HepG2 (cell line): ENCODE data around the gene TMED6. TPM values are rescaled to one million over a fixed set of nuclear protein-coding genes. Genes with fewer than 3 reads are reported as not detected.

Source experiments
- GMEB1 ChIP-seq: sonication (generic); formaldehyde crosslinking; IDR thresholded peaks from 2 replicates; pipeline ENCODE4 v1.5.1; 2020; ENCODE audit warnings: missing genetic modification reagents, mild to moderate bottlenecking, borderline replicate concordance
- POLR2AphosphoS5 ChIP-seq: IDR thresholded peaks from 2 replicates; pipeline ENCODE4 v1.6.1; 2012; ENCODE audit warnings: low read depth, low read length
- SKI ChIP-seq: fragments of 450-650 bp; IDR thresholded peaks from one replicate; pipeline ENCODE4 v1.6.1; 2018; ENCODE audit warnings: mild to moderate bottlenecking; ENCODE audit not compliant: partially characterized antibody
- U2AF1 ChIP-seq: fragments of 200-400 bp; formaldehyde crosslinking; optimal IDR thresholded peaks from 2 replicates; pipeline ENCODE3; 2017; ENCODE audit warnings: mild to moderate bottlenecking, low read depth, low read length
- ZBTB25 ChIP-seq: IDR thresholded peaks from 2 replicates; pipeline ENCODE4 v1.6.1; 2018; ENCODE audit warnings: missing genetic modification reagents
- ZBTB33 ChIP-seq: sonication (generic); formaldehyde crosslinking; IDR thresholded peaks from 2 replicates; pipeline ENCODE4 v1.4.0; 2020; ENCODE audit warnings: missing genetic modification reagents
- ZBTB42 ChIP-seq: sonication (generic); formaldehyde crosslinking; IDR thresholded peaks from 2 replicates; pipeline ENCODE4 v1.5.0; 2020; ENCODE audit warnings: mild to moderate bottlenecking, missing genetic modification reagents
- ZKSCAN1 ChIP-seq: fragments of 150-350 bp; IDR thresholded peaks from 2 replicates; pipeline ENCODE4 v1.6.1; 2014; ENCODE audit warnings: low read length
- ZNF513 ChIP-seq: sonication (generic); formaldehyde crosslinking; conservative IDR thresholded peaks from 2 replicates; pipeline ENCODE4 v1.5.0; 2020; ENCODE audit warnings: missing genetic modification reagents
- ZNF563 ChIP-seq: sonication (generic); formaldehyde crosslinking; IDR thresholded peaks from 2 replicates; pipeline ENCODE4 v1.8.0; 2022; ENCODE audit warnings: mild to moderate bottlenecking, moderate library complexity, missing genetic modification reagents
- polyA plus RNA-seq, 8 experiments: library from polyadenylated mRNA; depleted of rRNA in 3 of 8; stranded (reverse) in 7 of 8; unstranded in 1 of 8; fragments of >200 nt; fragmentation: Illumina TruSeq in 4 of 8; extraction: Trizol in 4 of 8; gene quantifications; 2 replicates each; pipeline versions ENCODE4 v1.2.1 to v1.2.3, GENCODE V29; 2011 to 2016; ENCODE audit warnings: low read depth in 4 of 8, missing spikeins in 1 of 8, mixed read lengths in 1 of 8; ENCODE audit not compliant: insufficient read depth in 1 of 8
- total RNA-seq, 5 experiments: library from RNA; depleted of rRNA; stranded (reverse); fragments of >200 nt; fragmentation: Illumina TruSeq; extraction: Trizol; gene quantifications; 2 replicates each; pipeline ENCODE4 v1.2.3, GENCODE V29; 2016; ENCODE audit warnings: low read depth in 1 of 5
- TF ChIP-seq, protein P1 (sequence below): sonication (generic); formaldehyde crosslinking; IDR thresholded peaks from 2 replicates; pipeline ENCODE4 v1.8.1; 2023; ENCODE audit warnings: mild to moderate bottlenecking, missing genetic modification reagents
- TF ChIP-seq, protein P2 (sequence below): sonication (generic); formaldehyde crosslinking; IDR thresholded peaks from 2 replicates; pipeline ENCODE4 v1.4.0; 2020; ENCODE audit warnings: missing genetic modification reagents, borderline replicate concordance
- TF ChIP-seq, protein P3 (sequence below): sonication (generic); formaldehyde crosslinking; IDR thresholded peaks from 2 replicates; pipeline ENCODE4 v1.5.1; 2020; ENCODE audit warnings: mild to moderate bottlenecking, moderate library complexity, missing genetic modification reagents

TMED6 gene
- total and polyA plus RNA-seq, 2 of the 13 experiments (the other 11 are each of a cell fraction or from before 2014, with no cell fraction given) = 9.8 to 14.4 TPM

DNA sequence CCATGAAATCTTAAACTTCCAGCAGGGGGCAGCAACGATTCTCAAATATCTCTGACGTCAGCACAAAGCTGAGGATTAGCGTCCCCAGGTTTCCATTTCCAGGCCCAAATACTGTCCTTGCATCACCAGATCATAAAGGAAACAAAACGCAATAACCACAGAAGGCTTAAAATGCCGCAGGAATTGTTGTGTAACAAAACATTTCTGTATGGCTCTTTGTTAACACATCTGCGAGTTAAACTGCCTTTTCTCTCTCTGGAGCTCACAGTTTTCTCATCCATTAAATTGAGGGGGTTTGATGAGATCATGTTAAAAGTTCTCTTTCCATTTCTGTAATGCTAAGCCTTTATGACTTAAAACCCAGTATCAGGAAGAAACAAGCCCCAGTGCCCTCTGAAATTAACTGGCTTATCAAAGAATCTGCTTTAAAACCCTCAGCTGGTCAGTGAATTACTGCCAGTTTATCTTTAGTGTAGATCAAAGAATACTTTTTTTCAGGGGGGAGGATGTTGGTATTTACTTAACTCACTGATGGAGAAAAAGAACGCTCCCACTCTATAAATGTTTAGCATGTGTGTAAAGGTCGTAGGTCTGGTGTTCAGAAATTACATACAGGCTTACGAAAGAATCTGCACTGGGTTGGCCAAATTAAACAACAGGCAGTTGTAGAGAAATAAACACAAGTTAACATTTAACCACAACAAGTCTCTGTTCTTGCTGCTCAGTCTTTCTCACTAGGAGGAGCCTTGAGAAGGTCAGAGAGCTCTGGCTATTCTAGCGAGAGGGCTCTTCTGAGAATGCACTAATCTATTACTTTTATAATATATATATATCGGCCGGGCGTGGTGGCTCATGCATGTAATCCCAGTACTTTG lies 44.8 kb upstream of the TMED6 start (continued):
- TF ChIP-seq ZBTB25 = peak; percentile 85
- TF ChIP-seq ZBTB42 (CRISPR knock-in tag) = peak; percentile 58; the same call in 1 of the 2 replicates
- peak; percentile 83 for TF ChIP-seq POLR2AphosphoS5
- peak; percentile 51; the same call in 1 of the 2 replicates for TF ChIP-seq GMEB1 (CRISPR knock-in tag)
- TF ChIP-seq, protein P1, sequence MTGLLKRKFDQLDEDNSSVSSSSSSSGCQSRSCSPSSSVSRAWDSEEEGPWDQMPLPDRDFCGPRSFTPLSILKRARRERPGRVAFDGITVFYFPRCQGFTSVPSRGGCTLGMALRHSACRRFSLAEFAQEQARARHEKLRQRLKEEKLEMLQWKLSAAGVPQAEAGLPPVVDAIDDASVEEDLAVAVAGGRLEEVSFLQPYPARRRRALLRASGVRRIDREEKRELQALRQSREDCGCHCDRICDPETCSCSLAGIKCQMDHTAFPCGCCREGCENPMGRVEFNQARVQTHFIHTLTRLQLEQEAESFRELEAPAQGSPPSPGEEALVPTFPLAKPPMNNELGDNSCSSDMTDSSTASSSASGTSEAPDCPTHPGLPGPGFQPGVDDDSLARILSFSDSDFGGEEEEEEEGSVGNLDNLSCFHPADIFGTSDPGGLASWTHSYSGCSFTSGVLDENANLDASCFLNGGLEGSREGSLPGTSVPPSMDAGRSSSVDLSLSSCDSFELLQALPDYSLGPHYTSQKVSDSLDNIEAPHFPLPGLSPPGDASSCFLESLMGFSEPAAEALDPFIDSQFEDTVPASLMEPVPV (CRISPR knock-in tag) = no peak
- TF ChIP-seq ZNF513 (CRISPR knock-in tag) = no peak
- TF ChIP-seq U2AF1 = no peak
- no peak for TF ChIP-seq ZNF563
- TF ChIP-seq ZKSCAN1 = no peak
- TF ChIP-seq, protein P2, sequence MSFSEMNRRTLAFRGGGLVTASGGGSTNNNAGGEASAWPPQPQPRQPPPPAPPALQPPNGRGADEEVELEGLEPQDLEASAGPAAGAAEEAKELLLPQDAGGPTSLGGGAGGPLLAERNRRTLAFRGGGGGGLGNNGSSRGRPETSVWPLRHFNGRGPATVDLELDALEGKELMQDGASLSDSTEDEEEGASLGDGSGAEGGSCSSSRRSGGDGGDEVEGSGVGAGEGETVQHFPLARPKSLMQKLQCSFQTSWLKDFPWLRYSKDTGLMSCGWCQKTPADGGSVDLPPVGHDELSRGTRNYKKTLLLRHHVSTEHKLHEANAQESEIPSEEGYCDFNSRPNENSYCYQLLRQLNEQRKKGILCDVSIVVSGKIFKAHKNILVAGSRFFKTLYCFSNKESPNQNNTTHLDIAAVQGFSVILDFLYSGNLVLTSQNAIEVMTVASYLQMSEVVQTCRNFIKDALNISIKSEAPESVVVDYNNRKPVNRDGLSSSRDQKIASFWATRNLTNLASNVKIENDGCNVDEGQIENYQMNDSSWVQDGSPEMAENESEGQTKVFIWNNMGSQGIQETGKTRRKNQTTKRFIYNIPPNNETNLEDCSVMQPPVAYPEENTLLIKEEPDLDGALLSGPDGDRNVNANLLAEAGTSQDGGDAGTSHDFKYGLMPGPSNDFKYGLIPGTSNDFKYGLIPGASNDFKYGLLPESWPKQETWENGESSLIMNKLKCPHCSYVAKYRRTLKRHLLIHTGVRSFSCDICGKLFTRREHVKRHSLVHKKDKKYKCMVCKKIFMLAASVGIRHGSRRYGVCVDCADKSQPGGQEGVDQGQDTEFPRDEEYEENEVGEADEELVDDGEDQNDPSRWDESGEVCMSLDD = no peak; the same call in 1 of the 2 replicates
- TF ChIP-seq SKI = peak; percentile 20
- TF ChIP-seq, protein P3, sequence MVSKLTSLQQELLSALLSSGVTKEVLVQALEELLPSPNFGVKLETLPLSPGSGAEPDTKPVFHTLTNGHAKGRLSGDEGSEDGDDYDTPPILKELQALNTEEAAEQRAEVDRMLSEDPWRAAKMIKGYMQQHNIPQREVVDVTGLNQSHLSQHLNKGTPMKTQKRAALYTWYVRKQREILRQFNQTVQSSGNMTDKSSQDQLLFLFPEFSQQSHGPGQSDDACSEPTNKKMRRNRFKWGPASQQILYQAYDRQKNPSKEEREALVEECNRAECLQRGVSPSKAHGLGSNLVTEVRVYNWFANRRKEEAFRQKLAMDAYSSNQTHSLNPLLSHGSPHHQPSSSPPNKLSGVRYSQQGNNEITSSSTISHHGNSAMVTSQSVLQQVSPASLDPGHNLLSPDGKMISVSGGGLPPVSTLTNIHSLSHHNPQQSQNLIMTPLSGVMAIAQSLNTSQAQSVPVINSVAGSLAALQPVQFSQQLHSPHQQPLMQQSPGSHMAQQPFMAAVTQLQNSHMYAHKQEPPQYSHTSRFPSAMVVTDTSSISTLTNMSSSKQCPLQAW (CRISPR knock-in tag) = peak; percentile 95
- TF ChIP-seq ZBTB33 = peak; percentile 8; the same call in 1 of the 2 replicates
